Vagina (tissue), 2 donors: Measurements from ENCODE around the gene BUB1. TPM values are rescaled to one million over a fixed set of nuclear protein-coding genes. Genes with fewer than 3 reads are reported as not detected.
"Not testable (repeated sequence)": the region's sequence is repeated elsewhere in the genome, so short reads cannot be mapped to it uniquely, and the experiment has no call there.

Experiments used
- DNase-seq, 2 donors: peaks; one replicate each; pipeline ENCODE4 v3.0.0-alpha.2; 2017; ENCODE audit errors: extremely low spot score in 2 of 2
- H3K27ac ChIP-seq: fragments of 200-600 bp; sonication (generic); one replicate; pipeline ENCODE4 v1.5.1; 2019
- H3K27me3 ChIP-seq: fragments of 200-600 bp; sonication (generic); one replicate; pipeline ENCODE4 v1.5.1; 2019
- H3K36me3 ChIP-seq, 2 donors: fragments of 200-600 bp; sonication (generic); one replicate each; pipeline ENCODE4 v1.5.1; 2017 to 2019
- H3K4me1 ChIP-seq: fragments of 200-600 bp; sonication (generic); one replicate; pipeline ENCODE4 v1.5.1; 2019
- H3K4me3 ChIP-seq, 2 donors: fragments of 200-600 bp; sonication (generic); 1 replicate in 1 of 2; 2 replicates in 1 of 2; pipeline ENCODE4 v1.5.1; 2016 to 2019
- H3K9me3 ChIP-seq: fragments of 200-600 bp; sonication (generic); one replicate; pipeline ENCODE4 v1.5.1; 2019
- POLR2A ChIP-seq, 2 donors: fragments of 450-650 bp; IDR thresholded peaks; one replicate each; pipeline ENCODE4 v1.6.1; 2017; ENCODE audit warnings: antibody characterized with exemption in 2 of 2, mild to moderate bottlenecking in 2 of 2, moderate library complexity in 2 of 2
- POLR2AphosphoS5 ChIP-seq, 2 donors: sonication (generic); formaldehyde crosslinking; IDR thresholded peaks; one replicate each; pipeline ENCODE4 v1.9.0; 2017; ENCODE audit warnings: antibody characterized with exemption in 2 of 2, mild to moderate bottlenecking in 2 of 2, low read depth in 1 of 2; ENCODE audit not compliant: insufficient read depth in 1 of 2
- intact Hi-C: fragments of 100-400 bp; cut with DNase I; formaldehyde crosslinking; loops from one replicate; pipeline ENCODE4 v1.15.1; 2023
- total RNA-seq: library from RNA; depleted of rRNA; stranded (reverse); fragments of >200 nt; gene quantifications from one replicate; pipeline ENCODE4 v1.2.3, GENCODE V29; 2016
- TF ChIP-seq, protein P1 (sequence below), 3 experiments: fragments of 450-650 bp in 2 of 3; fragments of 200-600 bp in 1 of 3; sonication (generic) in 1 of 3; IDR thresholded peaks; one replicate each; pipeline ENCODE4 v1.5.1; 2017 to 2019; ENCODE audit warnings: antibody characterized with exemption in 3 of 3, mild to moderate bottlenecking in 2 of 3, moderate library complexity in 2 of 3

Gene BUB1
- total RNA-seq, 1 donor from 2014 or later, result 5.4 TPM

- no peak for DNase-seq
These were observed 29.6 kb upstream of the BUB1 start for GRCh38 chr2:110707386-110707965.

GRCh38 chr2:110702514-110703380 lies 24.9 kb upstream of the BUB1 start:
- Histone ChIP-seq H3K4me1 (no peaks in the 10 kb centered on the region), H3K27me3 (no peaks in the 10 kb centered on the region), H3K4me3 (no peak overlapping the region), H3K27ac (no peak overlapping the region), H3K36me3 (no peaks in the 10 kb centered on the region), H3K9me3 (no peaks in the 10 kb centered on the region)
- TF ChIP-seq POLR2AphosphoS5 (IDR thresholded peaks at IDR 0.05; ENCODE audit: insufficient read depth in 1 of 2, low read depth in 1 of 2) (no peak), POLR2A (IDR thresholded peaks at IDR 0.05) (no peak)
- TF ChIP-seq, protein P1, sequence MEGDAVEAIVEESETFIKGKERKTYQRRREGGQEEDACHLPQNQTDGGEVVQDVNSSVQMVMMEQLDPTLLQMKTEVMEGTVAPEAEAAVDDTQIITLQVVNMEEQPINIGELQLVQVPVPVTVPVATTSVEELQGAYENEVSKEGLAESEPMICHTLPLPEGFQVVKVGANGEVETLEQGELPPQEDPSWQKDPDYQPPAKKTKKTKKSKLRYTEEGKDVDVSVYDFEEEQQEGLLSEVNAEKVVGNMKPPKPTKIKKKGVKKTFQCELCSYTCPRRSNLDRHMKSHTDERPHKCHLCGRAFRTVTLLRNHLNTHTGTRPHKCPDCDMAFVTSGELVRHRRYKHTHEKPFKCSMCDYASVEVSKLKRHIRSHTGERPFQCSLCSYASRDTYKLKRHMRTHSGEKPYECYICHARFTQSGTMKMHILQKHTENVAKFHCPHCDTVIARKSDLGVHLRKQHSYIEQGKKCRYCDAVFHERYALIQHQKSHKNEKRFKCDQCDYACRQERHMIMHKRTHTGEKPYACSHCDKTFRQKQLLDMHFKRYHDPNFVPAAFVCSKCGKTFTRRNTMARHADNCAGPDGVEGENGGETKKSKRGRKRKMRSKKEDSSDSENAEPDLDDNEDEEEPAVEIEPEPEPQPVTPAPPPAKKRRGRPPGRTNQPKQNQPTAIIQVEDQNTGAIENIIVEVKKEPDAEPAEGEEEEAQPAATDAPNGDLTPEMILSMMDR (IDR thresholded peaks at IDR 0.05), result no peak
- no peak for DNase-seq
- intact Hi-C loops, result no loop called here

More at GRCh38 chr2:110707386-110707965, 29.6 kb upstream of the BUB1 start:
- H3K4me3 ChIP-seq, result no peak overlapping the region
- H3K36me3 ChIP-seq, result no peaks in the 10 kb centered on the region
- no peaks in the 10 kb centered on the region for H3K27me3 ChIP-seq
- intact Hi-C loops, result no loop called here
- no peak overlapping the region for H3K27ac ChIP-seq
- H3K9me3 ChIP-seq, result no peaks in the 10 kb centered on the region
- TF ChIP-seq POLR2AphosphoS5 (IDR thresholded peaks at IDR 0.05; ENCODE audit: insufficient read depth in 1 of 2, low read depth in 1 of 2) (no peak), POLR2A (IDR thresholded peaks at IDR 0.05) (no peak)
- TF ChIP-seq, protein P1 (IDR thresholded peaks at IDR 0.05), result no peak
- H3K4me1 ChIP-seq, result no peaks in the 10 kb centered on the region

- H3K36me3 ChIP-seq, H3K27me3 ChIP-seq, H3K4me1 ChIP-seq, H3K4me3 ChIP-seq, DNase-seq, H3K9me3 ChIP-seq, intact Hi-C loops, H3K27ac ChIP-seq: not testable (repeated sequence)
These were observed 20.4 kb upstream of the BUB1 start for GRCh38 chr2:110698253-110698652.

DNA sequence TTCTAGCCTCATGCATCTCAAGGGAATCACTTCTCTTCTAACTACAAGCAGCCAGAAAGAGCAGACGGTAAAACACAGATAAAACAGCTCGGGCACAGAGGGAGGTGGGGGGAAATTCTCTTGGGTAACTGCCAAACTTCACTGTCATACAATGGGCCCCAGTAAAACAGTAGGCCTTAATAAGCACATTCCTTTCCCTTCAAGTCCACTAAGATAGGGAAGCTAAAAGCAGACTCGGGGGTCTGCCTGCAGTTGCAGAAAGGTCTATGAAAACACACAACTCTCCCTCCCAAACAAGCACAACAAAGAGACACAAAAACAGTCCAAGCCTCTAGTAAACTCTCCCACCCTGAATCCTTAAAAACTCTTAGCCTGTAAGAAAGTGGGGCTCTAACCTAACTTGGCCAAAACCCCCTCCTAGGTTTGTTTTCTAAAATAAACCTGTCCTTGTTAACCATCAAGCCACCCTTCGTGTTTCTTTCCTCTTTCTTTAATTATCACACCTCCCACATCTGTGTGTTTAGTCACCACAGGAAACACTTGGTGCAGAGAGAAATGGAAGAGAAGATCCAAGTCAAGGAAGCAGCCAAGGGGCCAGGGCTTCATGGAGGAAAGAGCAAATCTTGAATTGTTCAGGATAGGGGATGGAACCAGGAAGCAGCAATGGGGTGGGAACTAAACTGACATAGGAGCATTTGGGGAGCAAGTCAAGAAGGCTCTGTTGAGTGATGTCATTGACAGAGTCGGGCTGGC lies 17.5 kb upstream of the BUB1 start:
- H3K4me1 ChIP-seq, intact Hi-C loops, H3K27ac ChIP-seq, H3K27me3 ChIP-seq, H3K9me3 ChIP-seq, H3K36me3 ChIP-seq, H3K4me3 ChIP-seq, DNase-seq: not testable (repeated sequence)

GRCh38 chr2:110691612-110692258 lies 13.9 kb upstream of the BUB1 start:
- TF ChIP-seq POLR2A (IDR thresholded peaks at IDR 0.05) (no peak), POLR2AphosphoS5 (IDR thresholded peaks at IDR 0.05; ENCODE audit: insufficient read depth in 1 of 2, low read depth in 1 of 2) (no peak)
- TF ChIP-seq, protein P1 (IDR thresholded peaks at IDR 0.05), result no peak
- no peak overlapping the region for H3K27ac ChIP-seq
- DNase-seq, result no peak
- H3K4me1 ChIP-seq, result no peaks in the 10 kb centered on the region
- no peaks in the 10 kb centered on the region for H3K9me3 ChIP-seq
- intact Hi-C loops, result no loop called here
- H3K4me3 ChIP-seq, result no peak overlapping the region
- no peaks in the 10 kb centered on the region for H3K27me3 ChIP-seq
- H3K36me3 ChIP-seq, result no peaks in the 10 kb centered on the region
